Retinal pigment epithelial cell (primary cell): ENCODE data around the gene FAM200B.

ENCODE experiments used
- DNase-seq: peaks from one replicate; pipeline ENCODE4 v3.0.0-alpha.2; 2010; ENCODE audit warnings: low read depth
- H3K4me3 ChIP-seq: 2 replicates; pipeline ENCODE4 v1.5.1; 2011; ENCODE audit warnings: mild to moderate bottlenecking, low read length, control low read depth, moderate library complexity
- CTCF ChIP-seq: conservative IDR thresholded peaks from 2 replicates; pipeline ENCODE4 v1.5.1; 2011; ENCODE audit warnings: low read depth, low read length, control low read depth, inconsistent platforms

FAM200B gene

GRCh38 chr4:15681372-15682241, at the start of gene FAM200B:
Gene FAM200B, plus strand, starts transcription at chr4:15681827. Its CDS starts 5,151 bp downstream, at chr4:15686978.
- TF ChIP-seq CTCF, result no peak
- H3K4me3 ChIP-seq, result peak within 1 kb of the TSS; percentile 90
- peak; percentile 92 for DNase-seq

GRCh38 chr4:15636818-15637217, 44.8 kb upstream of the FAM200B start:
- TF ChIP-seq CTCF, result no peak
- no peak overlapping the region for H3K4me3 ChIP-seq
- DNase-seq, result no peak

- no peak for DNase-seq
- no peak overlapping the region for H3K4me3 ChIP-seq
- TF ChIP-seq CTCF, result no peak
Observed at GRCh38 chr4:15638418-15638817, 43.2 kb upstream of the FAM200B start.

- DNase-seq, result no peak
- H3K4me3 ChIP-seq, result no peak overlapping the region
- no peak for TF ChIP-seq CTCF
Observed at GRCh38 chr4:15648600-15648999, 33.0 kb upstream of the FAM200B start.

- no peak for DNase-seq
- peak; percentile 74 for TF ChIP-seq CTCF
- H3K4me3 ChIP-seq, result no peak overlapping the region
Observed at GRCh38 chr4:15649914-15650545, 31.6 kb upstream of the FAM200B start.

- no peak overlapping the region for H3K4me3 ChIP-seq
- DNase-seq, result no peak
- TF ChIP-seq CTCF, result no peak
Observed at GRCh38 chr4:15651676-15652075, 30.0 kb upstream of the FAM200B start.
